Measurements from ENCODE around the gene SRGAP2C.
"Not testable (repeated sequence)": the region's sequence is repeated elsewhere in the genome, so short reads cannot be mapped to it uniquely, and the experiment has no call there.

Gene SRGAP2C

GRCh38 chr1:121263789-121264244, 79.0 kb downstream of the SRGAP2C start:
- H2AFZ ChIP-seq (ENCODE audit: low read length); H3F3A ChIP-seq (ENCODE audit: insufficient read depth, low read length); H3K9me2 ChIP-seq (replicated peaks; ENCODE audit: insufficient read depth, low read length); H3K4me1 ChIP-seq (ENCODE audit: low read length); H3K27ac ChIP-seq (ENCODE audit: low read length); H3K9me3 ChIP-seq (replicated peaks; ENCODE audit: insufficient read depth, low read length); H3K4me3 ChIP-seq (ENCODE audit: low read length); H4K20me1 ChIP-seq (ENCODE audit: insufficient read depth, low read length); H3K36me3 ChIP-seq (replicated peaks; ENCODE audit: insufficient read depth, low read length); H3K79me2 ChIP-seq (ENCODE audit: low read length); H3K27me3 ChIP-seq (replicated peaks; ENCODE audit: insufficient read depth, low read length); H3K4me2 ChIP-seq (ENCODE audit: low read depth, low read length); H3K9ac ChIP-seq (ENCODE audit: low read length): not testable (repeated sequence)
- peak; percentile 7 for DNase-seq

- not testable (repeated sequence) for H3K4me2 ChIP-seq (ENCODE audit: low read depth, low read length); H3K4me1 ChIP-seq (ENCODE audit: low read length); H4K20me1 ChIP-seq (ENCODE audit: insufficient read depth, low read length); H3K27me3 ChIP-seq (replicated peaks; ENCODE audit: insufficient read depth, low read length); H3K4me3 ChIP-seq (ENCODE audit: low read length); H3F3A ChIP-seq (ENCODE audit: insufficient read depth, low read length); H3K9ac ChIP-seq (ENCODE audit: low read length); H3K79me2 ChIP-seq (ENCODE audit: low read length); H3K9me2 ChIP-seq (replicated peaks; ENCODE audit: insufficient read depth, low read length); H3K9me3 ChIP-seq (replicated peaks; ENCODE audit: insufficient read depth, low read length); DNase-seq; H2AFZ ChIP-seq (ENCODE audit: low read length); H3K36me3 ChIP-seq (replicated peaks; ENCODE audit: insufficient read depth, low read length); H3K27ac ChIP-seq (ENCODE audit: low read length)
These were observed 82.3 kb downstream of the SRGAP2C start for GRCh38 chr1:121267072-121267471.

GRCh38 chr1:121269309-121269708, 84.5 kb downstream of the SRGAP2C start:
- H3K4me1 ChIP-seq (ENCODE audit: low read length); H3K4me2 ChIP-seq (ENCODE audit: low read depth, low read length); H3K27me3 ChIP-seq (replicated peaks; ENCODE audit: insufficient read depth, low read length); H3K9ac ChIP-seq (ENCODE audit: low read length); H2AFZ ChIP-seq (ENCODE audit: low read length); H3K9me3 ChIP-seq (replicated peaks; ENCODE audit: insufficient read depth, low read length); H4K20me1 ChIP-seq (ENCODE audit: insufficient read depth, low read length); H3F3A ChIP-seq (ENCODE audit: insufficient read depth, low read length); H3K79me2 ChIP-seq (ENCODE audit: low read length); H3K4me3 ChIP-seq (ENCODE audit: low read length); H3K36me3 ChIP-seq (replicated peaks; ENCODE audit: insufficient read depth, low read length); H3K9me2 ChIP-seq (replicated peaks; ENCODE audit: insufficient read depth, low read length); H3K27ac ChIP-seq (ENCODE audit: low read length); DNase-seq: not testable (repeated sequence)

- DNase-seq; H3K79me2 ChIP-seq (ENCODE audit: low read length); H3K4me2 ChIP-seq (ENCODE audit: low read depth, low read length); H3K4me3 ChIP-seq (ENCODE audit: low read length); H2AFZ ChIP-seq (ENCODE audit: low read length); H3K36me3 ChIP-seq (replicated peaks; ENCODE audit: insufficient read depth, low read length); H3F3A ChIP-seq (ENCODE audit: insufficient read depth, low read length); H3K9me3 ChIP-seq (replicated peaks; ENCODE audit: insufficient read depth, low read length); H3K27me3 ChIP-seq (replicated peaks; ENCODE audit: insufficient read depth, low read length); H3K9ac ChIP-seq (ENCODE audit: low read length); H4K20me1 ChIP-seq (ENCODE audit: insufficient read depth, low read length); H3K4me1 ChIP-seq (ENCODE audit: low read length); H3K9me2 ChIP-seq (replicated peaks; ENCODE audit: insufficient read depth, low read length): not testable (repeated sequence)
- H3K27ac ChIP-seq (ENCODE audit: low read length) = peak overlapping the region; percentile 29; the same call in 1 of the 2 replicates
These were observed 85.2 kb downstream of the SRGAP2C start for GRCh38 chr1:121269973-121270372.

GRCh38 chr1:121271143-121271715, 86.5 kb downstream of the SRGAP2C start:
- H3K9me3 ChIP-seq (replicated peaks; ENCODE audit: insufficient read depth, low read length); H4K20me1 ChIP-seq (ENCODE audit: insufficient read depth, low read length); H3K9me2 ChIP-seq (replicated peaks; ENCODE audit: insufficient read depth, low read length); H3K4me2 ChIP-seq (ENCODE audit: low read depth, low read length); H3K36me3 ChIP-seq (replicated peaks; ENCODE audit: insufficient read depth, low read length); H3K79me2 ChIP-seq (ENCODE audit: low read length); H3K4me3 ChIP-seq (ENCODE audit: low read length); H3K27me3 ChIP-seq (replicated peaks; ENCODE audit: insufficient read depth, low read length); H3F3A ChIP-seq (ENCODE audit: insufficient read depth, low read length); H2AFZ ChIP-seq (ENCODE audit: low read length); H3K9ac ChIP-seq (ENCODE audit: low read length); H3K4me1 ChIP-seq (ENCODE audit: low read length): not testable (repeated sequence)
- peak overlapping the region; percentile 46; the same call in 1 of the 2 replicates for H3K27ac ChIP-seq (ENCODE audit: low read length)
- DNase-seq = peak; percentile 19

GRCh38 chr1:121275435-121275834, 90.7 kb downstream of the SRGAP2C start:
- H3K9ac ChIP-seq (ENCODE audit: low read length); H3F3A ChIP-seq (ENCODE audit: insufficient read depth, low read length); H3K36me3 ChIP-seq (replicated peaks; ENCODE audit: insufficient read depth, low read length); H3K9me3 ChIP-seq (replicated peaks; ENCODE audit: insufficient read depth, low read length); H3K4me2 ChIP-seq (ENCODE audit: low read depth, low read length); H3K79me2 ChIP-seq (ENCODE audit: low read length); H2AFZ ChIP-seq (ENCODE audit: low read length); H3K9me2 ChIP-seq (replicated peaks; ENCODE audit: insufficient read depth, low read length); DNase-seq; H3K4me1 ChIP-seq (ENCODE audit: low read length); H3K27ac ChIP-seq (ENCODE audit: low read length); H4K20me1 ChIP-seq (ENCODE audit: insufficient read depth, low read length); H3K4me3 ChIP-seq (ENCODE audit: low read length); H3K27me3 ChIP-seq (replicated peaks; ENCODE audit: insufficient read depth, low read length): not testable (repeated sequence)

GRCh38 chr1:121278202-121278601, 93.4 kb downstream of the SRGAP2C start:
- H3K79me2 ChIP-seq (ENCODE audit: low read length); H3F3A ChIP-seq (ENCODE audit: insufficient read depth, low read length); H4K20me1 ChIP-seq (ENCODE audit: insufficient read depth, low read length); H3K9ac ChIP-seq (ENCODE audit: low read length); H3K4me3 ChIP-seq (ENCODE audit: low read length); H3K9me3 ChIP-seq (replicated peaks; ENCODE audit: insufficient read depth, low read length); DNase-seq; H3K9me2 ChIP-seq (replicated peaks; ENCODE audit: insufficient read depth, low read length); H3K4me2 ChIP-seq (ENCODE audit: low read depth, low read length); H3K36me3 ChIP-seq (replicated peaks; ENCODE audit: insufficient read depth, low read length); H3K27me3 ChIP-seq (replicated peaks; ENCODE audit: insufficient read depth, low read length); H3K4me1 ChIP-seq (ENCODE audit: low read length); H2AFZ ChIP-seq (ENCODE audit: low read length); H3K27ac ChIP-seq (ENCODE audit: low read length): not testable (repeated sequence)

GRCh38 chr1:121278777-121279547, 94.2 kb downstream of the SRGAP2C start:
- not testable (repeated sequence) for H2AFZ ChIP-seq (ENCODE audit: low read length); H3F3A ChIP-seq (ENCODE audit: insufficient read depth, low read length); H3K4me3 ChIP-seq (ENCODE audit: low read length); H3K27ac ChIP-seq (ENCODE audit: low read length); H3K27me3 ChIP-seq (replicated peaks; ENCODE audit: insufficient read depth, low read length); H3K4me1 ChIP-seq (ENCODE audit: low read length); H4K20me1 ChIP-seq (ENCODE audit: insufficient read depth, low read length); DNase-seq; H3K79me2 ChIP-seq (ENCODE audit: low read length); H3K9ac ChIP-seq (ENCODE audit: low read length); H3K4me2 ChIP-seq (ENCODE audit: low read depth, low read length); H3K9me2 ChIP-seq (replicated peaks; ENCODE audit: insufficient read depth, low read length); H3K9me3 ChIP-seq (replicated peaks; ENCODE audit: insufficient read depth, low read length); H3K36me3 ChIP-seq (replicated peaks; ENCODE audit: insufficient read depth, low read length)
